NCI-H1105 (cell line): ENCODE measurements around the gene SOAT2.

Experiments used
- DNase-seq: peaks from one replicate; lab custom pipeline; 2025; lab: John Stamatoyannopoulos, UW

SOAT2 gene

DNA sequence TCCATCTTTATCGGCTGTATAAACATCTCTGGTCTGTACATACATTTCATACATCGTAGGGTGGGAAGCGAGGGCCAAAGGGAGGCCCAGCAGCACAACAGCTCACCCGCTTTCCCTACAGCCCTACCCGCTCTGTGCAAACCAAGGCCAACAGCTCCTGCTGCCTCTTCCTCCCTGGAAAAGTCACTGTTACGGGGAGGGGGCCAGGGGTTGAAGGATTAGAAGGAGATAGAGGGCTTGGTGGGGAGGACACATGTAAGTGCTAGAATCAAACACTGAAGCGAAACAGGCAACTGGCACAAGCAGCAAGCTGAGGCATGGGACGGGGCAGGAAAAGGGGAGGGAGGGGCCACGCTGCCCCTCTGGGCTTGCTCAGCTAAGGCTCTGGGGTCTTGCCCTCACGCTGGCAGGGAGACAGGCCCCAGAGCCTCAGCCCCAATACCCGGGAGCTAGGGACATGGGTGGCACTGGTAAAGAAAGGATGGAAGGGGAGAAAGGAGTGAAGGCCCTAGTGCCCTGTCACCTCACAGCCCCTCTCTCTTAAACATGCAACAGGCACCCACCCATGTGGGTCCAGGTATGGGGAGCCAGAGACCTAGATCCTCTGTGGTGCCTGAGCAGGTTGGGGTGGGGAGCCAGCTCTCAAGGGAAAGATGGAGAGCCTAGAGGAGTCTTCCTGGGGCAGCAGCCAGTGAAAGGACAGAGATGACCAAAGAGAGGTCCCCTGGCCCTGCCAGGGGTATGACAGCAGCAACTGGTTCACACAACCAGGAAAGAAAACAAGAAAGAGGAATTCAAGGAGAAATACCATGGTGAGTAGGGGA lies 38.5 kb upstream of the SOAT2 start:
- DNase-seq: no peak

DNA sequence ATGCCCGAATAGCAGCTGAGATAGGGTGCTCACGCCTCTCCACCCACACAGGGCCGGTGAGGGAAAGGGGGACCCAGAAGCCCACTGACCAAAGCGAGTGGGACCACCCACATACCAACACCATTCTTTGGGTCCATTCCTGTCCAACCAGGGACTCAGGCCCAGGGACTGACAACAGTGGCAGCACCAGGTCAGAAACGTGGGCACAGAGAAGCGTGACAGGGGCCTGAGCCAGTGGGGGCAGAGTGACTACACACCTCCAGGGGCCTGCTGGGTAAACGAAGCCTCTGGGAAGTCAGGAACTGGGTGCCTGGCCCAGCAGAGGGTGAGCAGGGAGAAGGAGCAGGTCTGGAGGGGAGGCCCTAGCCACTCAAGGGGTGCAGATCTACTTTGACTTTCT lies 37.8 kb upstream of the SOAT2 start:
- no peak for DNase-seq

DNA sequence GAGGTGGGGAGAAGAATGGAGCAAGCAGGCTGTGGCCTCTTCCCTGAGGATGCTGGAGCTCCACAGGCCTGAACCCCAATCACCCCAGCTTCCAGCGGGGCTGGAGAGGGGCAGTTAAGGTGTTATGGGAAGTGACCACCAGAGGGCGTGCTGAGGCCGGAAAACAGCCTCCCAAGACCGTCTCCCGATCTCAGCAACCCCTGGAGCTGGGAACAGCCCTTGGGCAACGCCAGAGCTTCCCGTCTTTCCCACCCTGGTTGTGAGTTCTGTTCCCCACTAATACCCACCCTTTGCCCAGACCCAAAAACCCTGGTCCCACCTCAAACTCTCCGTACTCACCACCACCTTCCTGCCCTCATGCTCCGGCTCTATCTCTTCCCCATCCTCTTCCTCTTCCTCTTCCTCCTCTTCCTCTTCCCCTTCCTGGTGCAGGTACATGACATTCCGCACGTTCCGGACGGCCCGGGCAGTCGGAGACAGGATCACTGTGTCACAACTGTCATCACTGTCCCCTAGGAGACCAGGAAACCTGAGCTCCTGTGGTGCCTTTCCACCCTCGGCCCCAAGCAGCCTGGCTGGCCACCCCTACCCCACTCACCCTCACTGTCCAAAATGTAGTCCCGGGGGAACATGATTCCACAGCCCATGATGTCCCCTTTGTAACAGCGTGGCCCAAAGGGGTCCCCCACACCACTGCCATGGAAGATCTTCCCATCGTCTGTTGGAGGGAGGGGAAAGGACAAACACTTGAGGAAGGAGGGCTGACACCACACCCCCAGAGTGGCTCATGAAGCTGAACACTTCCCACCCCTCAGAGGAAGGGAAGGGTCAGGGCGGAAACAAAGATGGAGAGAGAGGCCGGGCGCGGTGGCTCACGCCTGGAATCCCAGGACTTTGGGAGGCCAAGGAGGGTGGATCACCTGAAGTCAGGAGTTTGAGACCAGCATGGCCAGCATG lies 37.0 kb upstream of the SOAT2 start:
- peak; percentile 45 for DNase-seq

DNA sequence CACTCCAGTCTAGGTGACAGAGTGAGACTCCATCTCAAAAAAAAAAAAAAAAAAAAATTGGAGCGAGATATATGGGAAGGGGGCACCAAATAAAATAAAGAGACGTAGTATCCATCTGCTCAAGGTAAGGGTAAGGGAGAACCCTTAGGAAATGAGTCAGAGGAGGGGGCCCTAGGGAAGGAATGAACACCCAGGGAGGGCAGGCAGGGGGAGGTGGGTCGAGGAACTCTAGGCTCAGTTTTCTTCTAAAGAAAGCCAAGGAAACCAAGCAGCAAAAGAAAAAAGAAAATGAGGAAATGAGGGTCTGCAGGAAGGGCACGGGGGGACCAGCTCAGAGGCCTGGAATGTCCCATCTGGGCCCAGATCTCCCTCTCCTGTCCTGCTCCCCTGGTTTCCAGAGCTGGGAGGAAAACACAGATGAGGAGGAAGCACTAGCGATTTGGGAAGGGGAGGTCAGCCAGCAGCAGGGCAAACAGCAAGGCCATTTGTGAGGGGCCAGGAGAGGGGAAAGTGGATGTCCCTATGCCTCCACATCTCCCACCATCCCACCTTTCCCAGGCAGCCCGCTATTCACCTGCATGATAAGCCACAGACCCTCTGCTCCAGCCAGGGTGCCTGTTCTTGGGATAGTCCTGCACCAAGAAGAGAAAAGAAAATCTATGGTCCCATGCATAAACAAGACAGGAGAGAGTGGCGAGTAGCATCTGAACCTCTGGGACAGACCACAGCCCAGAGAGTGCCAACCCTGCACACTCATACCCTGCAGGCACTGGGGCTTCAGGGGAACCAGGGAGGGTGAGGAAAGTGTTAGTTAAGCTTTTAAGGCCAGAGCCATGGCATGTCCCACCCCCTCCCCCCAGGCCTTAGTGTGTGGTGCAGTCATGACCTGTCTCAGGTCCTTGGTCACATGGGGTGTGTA lies 36.0 kb upstream of the SOAT2 start:
- no peak for DNase-seq

DNA sequence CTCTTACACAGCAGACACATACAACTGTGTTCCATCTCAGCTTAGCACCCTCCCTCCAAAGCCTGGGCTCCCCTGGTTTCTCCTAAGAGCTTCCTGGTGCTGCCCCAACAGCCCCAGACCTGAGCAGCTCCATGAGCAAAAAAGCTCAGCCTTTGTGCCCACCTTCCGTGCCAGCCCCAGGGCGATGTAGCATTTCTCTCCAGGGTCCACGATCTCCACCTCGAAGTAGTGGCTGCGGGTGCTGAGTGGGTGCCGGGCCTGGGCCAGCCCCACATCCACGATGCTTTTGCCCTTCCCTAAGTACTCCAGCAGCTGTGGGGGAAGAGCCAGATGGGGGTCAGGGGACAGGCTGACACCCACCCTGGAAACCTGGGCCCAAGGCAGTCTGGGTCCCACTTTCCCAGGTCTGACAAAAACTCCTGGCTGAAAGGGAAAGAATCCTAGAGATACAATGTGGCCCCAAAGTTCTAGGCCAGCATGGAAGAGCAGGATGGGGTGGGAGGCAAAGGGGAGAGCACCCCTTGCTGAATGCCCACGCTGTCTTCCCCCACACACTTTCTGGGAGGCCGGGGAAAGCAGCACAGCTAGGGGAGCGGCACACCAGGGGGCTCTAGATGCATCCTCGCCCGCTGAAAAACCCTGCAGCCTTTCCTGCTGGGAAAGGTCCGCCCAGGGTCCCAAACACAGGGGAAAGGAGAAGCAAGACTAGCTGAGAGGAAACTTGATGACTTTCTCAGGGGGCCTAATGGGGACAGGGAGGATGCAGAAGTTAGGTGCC lies 35.1 kb upstream of the SOAT2 start:
- DNase-seq: no peak

DNA sequence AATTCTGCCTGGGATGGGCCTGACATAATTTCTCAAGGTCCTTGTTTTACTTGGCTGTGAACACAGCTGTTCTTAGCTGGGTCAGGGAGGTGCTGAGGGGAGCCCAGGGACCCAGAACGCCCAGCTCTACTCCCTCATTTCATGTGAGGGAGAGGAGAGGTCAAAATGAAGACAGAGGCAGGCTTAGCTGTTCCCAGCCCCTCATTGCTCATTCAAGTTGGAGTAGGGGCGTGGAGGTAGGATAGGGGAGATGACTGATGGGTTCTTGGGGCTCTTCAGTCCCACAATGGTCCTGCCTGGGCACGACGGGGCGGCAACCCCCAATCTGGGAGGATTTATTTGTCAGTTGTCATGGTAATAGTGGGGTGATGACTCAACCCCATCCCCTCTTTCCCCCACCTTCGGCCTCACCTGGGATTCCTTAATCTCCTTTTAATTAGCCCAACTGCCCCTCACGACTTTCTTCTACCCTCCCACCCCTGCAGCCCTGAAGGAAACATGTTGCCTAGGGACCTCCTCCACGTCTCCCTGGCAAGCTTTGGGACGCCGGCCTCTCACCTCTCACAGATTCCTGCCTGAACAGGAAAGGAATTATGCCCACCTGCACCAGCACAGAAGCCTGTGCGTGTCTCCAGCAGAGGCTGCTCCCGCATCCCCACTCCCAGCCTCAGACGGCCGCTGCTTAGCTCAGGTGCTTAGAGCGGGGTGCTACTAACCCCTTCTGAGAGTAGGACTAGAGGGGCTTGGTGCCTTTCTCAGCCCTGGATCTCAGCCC lies 34.3 kb upstream of the SOAT2 start:
- DNase-seq: no peak

DNA sequence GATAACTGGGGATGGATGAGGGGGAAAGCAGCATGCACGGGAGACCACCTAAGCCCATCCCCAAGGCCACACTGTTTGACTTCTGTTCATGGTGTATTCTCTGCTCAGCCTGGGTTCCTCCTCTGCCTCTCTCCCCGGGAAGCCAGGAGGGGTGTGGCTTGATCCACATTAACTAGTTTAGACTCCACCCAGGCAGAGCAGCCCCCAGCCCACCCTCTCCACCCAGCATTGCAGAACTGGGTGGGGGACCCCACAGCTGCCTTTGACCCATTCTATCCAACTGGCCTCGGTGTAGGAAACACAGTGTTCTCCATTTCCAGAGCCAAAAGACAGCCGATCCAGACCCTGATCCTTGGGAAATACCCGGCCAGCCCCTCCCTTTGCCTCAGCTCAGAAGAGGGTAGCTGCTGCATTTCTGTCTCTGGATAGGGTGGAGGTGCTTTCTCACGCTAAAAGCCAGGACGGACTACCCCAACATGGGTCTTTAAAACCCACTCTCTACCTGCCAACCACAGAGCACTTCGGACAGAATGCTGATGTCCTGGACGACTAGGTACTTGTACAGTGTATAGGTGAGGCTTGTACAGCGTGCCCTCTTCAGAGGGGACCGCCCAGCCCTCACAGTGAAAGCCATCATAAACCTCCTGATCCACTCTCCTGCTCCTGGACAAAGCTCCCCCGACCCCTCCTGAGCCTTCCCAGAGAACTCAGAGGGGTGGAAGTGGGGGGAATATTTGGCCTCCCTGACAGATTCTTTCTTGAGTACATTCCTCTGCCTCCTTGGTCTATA lies 33.5 kb upstream of the SOAT2 start:
- DNase-seq: no peak

DNA sequence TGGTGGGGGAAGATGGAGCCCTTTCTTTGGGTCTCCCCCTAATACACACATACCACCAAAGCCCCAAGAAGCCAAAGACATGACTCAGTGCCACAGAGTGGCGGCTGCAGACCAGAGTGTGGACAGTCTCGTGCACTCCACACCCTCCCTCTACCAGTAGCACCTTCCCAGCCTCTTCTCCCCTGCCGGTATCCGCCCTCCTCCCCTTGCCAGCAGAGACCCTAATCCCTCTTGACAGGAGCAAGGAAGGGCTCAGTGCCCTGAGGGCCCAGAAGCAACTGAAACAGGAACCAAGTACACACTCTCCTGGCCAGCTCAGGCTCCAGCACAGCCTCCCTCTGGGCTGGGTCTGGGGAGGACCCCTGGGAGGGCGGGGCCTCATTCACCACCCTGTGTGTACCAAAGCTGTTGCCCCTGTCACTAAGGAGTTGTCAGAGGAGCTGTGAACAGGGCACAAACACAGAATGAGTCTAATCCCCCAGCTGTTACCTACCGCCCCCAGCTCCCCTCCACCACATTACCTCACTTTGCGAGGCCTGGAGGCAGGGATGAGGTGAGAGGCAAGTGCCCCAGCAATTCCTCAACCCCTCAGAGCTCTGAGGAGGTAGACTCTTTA lies 32.3 kb upstream of the SOAT2 start:
- DNase-seq: no peak

DNA sequence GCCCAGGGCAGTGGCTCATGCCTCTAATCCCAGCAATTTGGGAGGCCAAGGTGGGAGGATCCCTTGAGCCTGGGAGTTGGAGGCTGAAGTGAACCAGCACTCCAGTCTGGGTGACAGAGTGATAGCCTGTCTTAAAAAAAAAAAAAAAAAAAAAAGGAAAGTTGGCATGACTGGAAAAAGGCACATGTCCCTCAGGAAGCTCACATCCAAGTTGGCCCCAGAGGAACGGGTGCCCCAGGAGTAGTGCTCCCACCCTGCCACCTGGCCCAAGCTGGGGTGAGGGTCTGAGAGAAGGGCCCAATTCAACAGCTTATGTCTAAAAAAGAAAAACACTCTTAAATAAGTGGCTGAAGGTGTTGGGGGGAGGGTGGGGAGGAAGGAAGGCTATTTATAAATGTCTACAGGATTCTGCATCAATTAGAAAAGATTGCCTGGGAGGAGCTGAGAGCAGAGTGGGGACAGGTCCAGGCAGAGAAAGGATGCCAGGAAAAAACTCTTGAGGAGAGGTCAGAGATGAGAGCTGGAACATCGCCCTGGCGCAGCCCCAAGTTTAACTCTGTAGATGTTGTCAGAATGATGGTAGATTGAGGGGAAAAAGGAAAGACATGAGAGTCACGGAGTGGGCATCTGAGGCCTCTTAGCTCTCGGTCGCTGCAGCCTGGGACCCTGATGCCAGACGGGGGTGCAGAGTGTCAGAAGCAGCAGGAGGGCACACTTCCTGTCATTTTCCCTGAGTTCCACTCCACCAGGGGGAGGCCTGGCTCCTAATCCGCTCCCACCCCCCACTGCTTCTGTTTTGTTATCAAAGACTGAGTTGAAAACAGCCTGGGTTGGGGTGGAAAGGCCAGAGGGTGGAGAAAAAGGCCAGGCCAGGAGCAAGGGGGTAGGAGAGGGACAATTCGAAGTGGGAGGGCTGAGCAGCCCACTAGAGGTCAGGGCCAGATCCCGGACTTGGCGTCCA lies 31.4 kb upstream of the SOAT2 start:
- peak; percentile 22 for DNase-seq

DNA sequence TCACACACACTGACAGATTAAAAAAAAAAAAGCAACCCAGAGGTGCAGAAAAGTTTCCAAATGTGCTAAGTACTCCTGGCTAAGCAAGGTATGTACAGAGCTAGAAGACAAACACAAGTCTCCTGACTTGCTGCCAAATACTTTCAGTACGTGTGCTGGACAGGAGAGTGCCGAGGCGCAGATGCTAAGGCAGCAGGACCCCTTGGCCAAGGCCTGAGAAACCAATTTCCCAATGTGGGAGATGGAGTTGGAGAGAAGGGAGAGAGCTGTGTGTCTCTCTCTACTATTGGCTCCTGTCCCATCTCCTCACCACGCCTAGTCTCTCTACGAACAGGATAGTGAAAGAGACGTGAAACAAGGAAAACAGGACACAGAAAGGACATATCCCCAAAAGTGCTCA lies 29.4 kb upstream of the SOAT2 start:
- no peak for DNase-seq

DNA sequence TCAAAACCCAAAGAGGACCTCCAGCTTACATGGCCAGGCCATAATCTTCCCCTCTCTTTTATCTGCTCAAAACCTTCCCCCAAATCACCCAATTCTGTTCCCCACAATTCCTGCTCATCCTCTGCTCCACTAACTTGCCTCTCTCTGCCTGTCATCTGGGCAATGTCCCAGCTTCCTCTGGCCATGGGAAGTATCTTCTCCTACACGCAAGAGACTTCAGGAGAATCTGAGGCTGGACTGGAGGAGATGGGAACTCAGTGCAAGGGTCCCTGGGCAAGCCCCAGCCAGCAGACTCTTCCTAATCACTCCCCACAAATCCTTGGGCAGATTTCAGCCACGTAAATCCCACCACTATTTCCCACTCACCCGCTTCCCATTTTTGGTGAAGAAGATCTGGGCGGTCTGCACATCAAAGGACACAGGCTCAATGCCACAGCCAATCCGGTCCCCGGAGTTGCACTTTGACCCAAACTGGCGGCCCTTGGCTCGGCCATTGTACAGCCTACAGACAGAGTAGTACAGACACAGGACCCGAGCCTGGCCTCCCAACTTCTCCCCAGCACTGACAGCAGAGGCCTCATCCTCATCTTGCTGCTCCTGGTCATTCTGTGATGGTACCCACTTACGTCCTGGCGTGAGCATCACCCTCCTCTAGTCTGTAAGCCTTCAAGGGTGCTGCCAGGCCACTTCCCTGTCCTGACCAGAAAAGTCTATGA lies 28.8 kb upstream of the SOAT2 start:
- no peak for DNase-seq

DNA sequence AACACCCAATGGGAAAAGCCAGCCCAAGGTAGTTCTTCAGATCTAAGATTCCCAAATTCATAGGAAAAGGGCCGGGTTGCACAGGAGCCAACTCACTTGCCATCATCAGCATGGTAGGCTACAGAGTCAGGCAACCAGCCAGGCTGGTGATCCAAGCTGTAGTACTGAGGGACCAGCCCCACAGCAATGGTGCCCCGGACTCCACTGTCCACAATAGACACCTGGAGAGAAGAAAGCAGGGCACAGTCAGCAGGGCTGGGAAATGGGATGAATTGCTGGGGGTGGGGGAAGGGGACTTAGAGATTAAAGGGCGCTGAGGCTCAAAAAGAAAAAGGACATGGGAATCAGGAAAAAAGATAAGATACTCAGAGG lies 28.3 kb upstream of the SOAT2 start:
- no peak for DNase-seq

DNA sequence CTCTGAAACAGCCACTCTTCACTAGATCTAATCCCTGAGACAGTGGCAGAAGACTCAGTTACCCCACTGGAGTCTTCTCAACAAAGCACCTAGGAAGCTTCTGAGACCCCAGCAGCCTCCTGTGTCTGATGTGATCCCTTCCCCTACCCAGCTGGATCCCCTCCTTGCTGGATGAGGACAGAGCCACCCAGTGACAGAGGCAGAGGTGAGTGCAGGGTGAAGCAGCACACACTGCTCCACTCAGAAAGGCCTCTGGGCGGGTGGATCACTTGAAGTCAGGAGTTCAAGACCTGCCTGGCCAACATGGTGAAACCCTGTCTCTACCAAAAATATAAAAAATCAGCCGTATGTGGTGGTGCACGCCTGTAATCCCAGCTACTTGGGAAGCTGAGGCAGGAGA lies 26.8 kb upstream of the SOAT2 start:
- no peak for DNase-seq

DNA sequence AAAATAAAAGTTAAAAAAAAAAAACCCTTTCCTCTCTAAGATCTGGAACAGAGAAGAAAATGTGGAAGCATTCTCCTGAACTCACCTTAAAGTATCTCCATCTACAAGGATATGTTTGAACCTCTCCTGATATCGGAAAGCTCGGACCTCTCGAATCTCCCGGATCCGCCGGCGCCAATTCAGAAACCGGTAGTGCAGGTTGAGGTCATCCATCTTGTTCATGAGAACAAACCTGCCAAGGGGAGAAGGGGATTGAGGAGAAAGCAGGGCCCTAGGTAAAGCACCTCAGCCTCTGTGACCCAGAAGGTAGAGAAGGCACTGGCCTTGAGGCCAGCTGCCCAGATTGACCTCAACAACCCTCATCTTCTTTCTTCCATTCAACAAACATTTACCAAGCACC lies 26.3 kb upstream of the SOAT2 start:
- no peak for DNase-seq

DNA sequence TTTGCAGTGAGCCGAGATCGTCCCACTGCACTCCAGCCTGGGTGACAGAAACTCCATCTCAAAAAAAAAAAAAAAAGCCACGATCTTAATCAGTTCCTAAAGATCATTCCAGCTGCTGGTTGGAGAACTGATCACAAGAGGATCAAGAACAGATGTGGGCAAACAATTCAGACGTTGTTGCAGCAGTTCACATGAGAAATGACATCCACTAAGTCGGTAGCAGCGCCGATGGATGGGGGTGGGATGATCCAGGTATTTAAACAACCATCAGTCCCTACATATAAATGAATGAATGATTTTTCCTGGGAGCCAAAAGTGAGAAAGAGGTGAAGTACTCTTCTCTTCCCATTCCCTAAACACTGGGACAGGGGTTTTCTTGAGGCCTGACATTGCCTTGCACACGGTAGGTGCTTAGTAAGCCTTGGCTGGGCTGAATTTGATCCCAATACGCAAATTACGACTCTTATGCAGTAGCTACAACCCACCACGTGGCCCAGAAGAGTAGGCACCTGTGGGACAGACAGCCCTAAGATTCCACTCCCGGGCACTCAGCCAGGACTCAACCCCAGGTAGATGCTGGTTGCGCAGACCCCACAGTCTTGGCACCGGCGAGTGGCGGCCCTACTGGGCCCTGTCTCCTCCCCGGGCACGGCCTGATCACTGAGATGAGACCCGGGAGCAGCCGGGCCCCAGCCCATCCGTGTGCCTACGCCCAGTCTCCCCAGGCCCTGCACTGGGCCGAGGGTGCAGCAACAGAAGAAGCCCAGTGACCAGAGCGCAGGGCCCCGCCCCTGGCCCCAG lies 24.7 kb upstream of the SOAT2 start:
- DNase-seq: peak; percentile 56
